Effector CD4-positive, alpha-beta T cell (primary cell): ENCODE measurements around the gene GOLGA8G. TPM values are rescaled to one million over a fixed set of nuclear protein-coding genes. Genes with fewer than 3 reads are reported as not detected.
"Not testable (repeated sequence)": the region's sequence is repeated elsewhere in the genome, so short reads cannot be mapped to it uniquely, and the experiment has no call there.

Experiments
- DNase-seq: peaks from one replicate; pipeline ENCODE4 v3.0.0-alpha.2; 2020
- total RNA-seq: gene quantifications from one replicate; lab custom pipeline; 2026; lab: John Stamatoyannopoulos, UW

GOLGA8G gene
- total RNA-seq: not detected

- DNase-seq: not testable (repeated sequence)
Measured at GRCh38 chr15:28532954-28533353, at the start of gene GOLGA8G. TSS of gene GOLGA8G (minus strand) at chr15:28532971. CDS start at chr15:28532909, 62 bp downstream.

GRCh38 chr15:28573351-28573750 lies 40.6 kb upstream of the GOLGA8G start:
- DNase-seq: not testable (repeated sequence)

GRCh38 chr15:28553268-28553667 lies 20.5 kb upstream of the GOLGA8G start, which contains the start of gene GOLGA6L25:
TSS of gene GOLGA6L25 (plus strand) at chr15:28553568. CDS start at chr15:28553629, 61 bp downstream.
- DNase-seq: not testable (repeated sequence)

GRCh38 chr15:28515208-28515607 lies 17.6 kb downstream of the GOLGA8G start:
- not testable (repeated sequence) for DNase-seq

GRCh38 chr15:28514128-28514527 lies 18.6 kb downstream of the GOLGA8G start:
- DNase-seq: not testable (repeated sequence)

- DNase-seq: not testable (repeated sequence)
Measured at GRCh38 chr15:28508217-28508889, 24.4 kb downstream of the GOLGA8G start.

GRCh38 chr15:28481340-28481739 lies 51.4 kb downstream of the GOLGA8G start:
- not testable (repeated sequence) for DNase-seq
